Nephron (organoid): Measurements from ENCODE around the gene LRRTM4.

ENCODE experiments used
- H3K27ac Mint-ChIP-seq, 3 experiments: 2 replicates each; pipeline ENCODE4 v1.8.0; 2020; ENCODE audit warnings: mixed read lengths in 3 of 3, mild to moderate bottlenecking in 2 of 3, moderate library complexity in 1 of 3
- H3K27me3 Mint-ChIP-seq: 2 replicates; pipeline ENCODE4 v1.8.0; 2021; ENCODE audit warnings: low read depth, mild to moderate bottlenecking, moderate library complexity, mixed read lengths
- H3K36me3 Mint-ChIP-seq: 2 replicates; pipeline ENCODE4 v1.8.0; 2020; ENCODE audit warnings: low read depth, mixed read lengths
- H3K4me1 Mint-ChIP-seq: 2 replicates; pipeline ENCODE4 v1.8.0; 2020; ENCODE audit warnings: mixed read lengths
- H3K4me3 Mint-ChIP-seq, 3 experiments: 2 replicates each; pipeline ENCODE4 v1.8.0; 2020; ENCODE audit warnings: mild to moderate bottlenecking in 3 of 3, mixed read lengths in 3 of 3, moderate library complexity in 2 of 3
- H3K9me3 Mint-ChIP-seq: 2 replicates; pipeline ENCODE4 v1.8.0; 2020; ENCODE audit warnings: mixed read lengths
- CTCF ChIP-seq, 3 experiments: fragments of 200-600 bp; sonication (generic); IDR thresholded peaks; one replicate each; pipeline ENCODE4 v1.5.0; 2021; ENCODE audit warnings: antibody characterized with exemption in 3 of 3; ENCODE audit not compliant: unreplicated experiment in 3 of 3

LRRTM4 gene

GRCh38 chr2:76940559-76940958, 581.6 kb downstream of the LRRTM4 start:
- no peaks in the 10 kb centered on the region for H3K36me3 Mint-ChIP-seq
- no peaks in the 10 kb centered on the region for H3K4me1 Mint-ChIP-seq
- no peaks in the 10 kb centered on the region for H3K9me3 Mint-ChIP-seq
- no peak for TF ChIP-seq CTCF (IDR thresholded peaks at IDR 0.05; ENCODE audit: unreplicated experiment in 3 of 3)
- H3K27me3 Mint-ChIP-seq = no peaks in the 10 kb centered on the region
- H3K27ac Mint-ChIP-seq = no peak overlapping the region
- H3K4me3 Mint-ChIP-seq = no peak overlapping the region

- no peaks in the 10 kb centered on the region for H3K36me3 Mint-ChIP-seq
- H3K27ac Mint-ChIP-seq = no peak overlapping the region
- no peak for TF ChIP-seq CTCF (IDR thresholded peaks at IDR 0.05; ENCODE audit: unreplicated experiment in 3 of 3)
- no peak overlapping the region for H3K4me3 Mint-ChIP-seq
- H3K9me3 Mint-ChIP-seq = no peaks in the 10 kb centered on the region
- no peaks in the 10 kb centered on the region for H3K27me3 Mint-ChIP-seq
- H3K4me1 Mint-ChIP-seq = no peaks in the 10 kb centered on the region
Observed at GRCh38 chr2:76938153-76938552, 584.0 kb downstream of the LRRTM4 start.

- Mint-ChIP-seq H3K9me3 (no peaks in the 10 kb centered on the region), H3K27ac (no peak overlapping the region), H3K36me3 (no peaks in the 10 kb centered on the region), H3K27me3 (no peaks in the 10 kb centered on the region), H3K4me3 (no peak overlapping the region), H3K4me1 (no peaks in the 10 kb centered on the region)
- no peak for TF ChIP-seq CTCF (IDR thresholded peaks at IDR 0.05; ENCODE audit: unreplicated experiment in 3 of 3)
Observed at GRCh38 chr2:76932550-76932949, 589.6 kb downstream of the LRRTM4 start.

- Mint-ChIP-seq H3K4me1 (no peaks in the 10 kb centered on the region), H3K4me3 (no peak overlapping the region), H3K27me3 (no peaks in the 10 kb centered on the region), H3K9me3 (no peaks in the 10 kb centered on the region), H3K27ac (no peak overlapping the region), H3K36me3 (no peaks in the 10 kb centered on the region)
- no peak for TF ChIP-seq CTCF (IDR thresholded peaks at IDR 0.05; ENCODE audit: unreplicated experiment in 3 of 3)
Observed at GRCh38 chr2:76930056-76930744, 592.0 kb downstream of the LRRTM4 start.

GRCh38 chr2:76928026-76928425, 594.1 kb downstream of the LRRTM4 start:
- no peak for TF ChIP-seq CTCF (IDR thresholded peaks at IDR 0.05; ENCODE audit: unreplicated experiment in 3 of 3)
- Mint-ChIP-seq H3K4me3 (no peak overlapping the region), H3K27me3 (no peaks in the 10 kb centered on the region), H3K36me3 (no peaks in the 10 kb centered on the region), H3K4me1 (no peaks in the 10 kb centered on the region), H3K27ac (no peak overlapping the region), H3K9me3 (no peaks in the 10 kb centered on the region)

- H3K4me1 Mint-ChIP-seq = no peaks in the 10 kb centered on the region
- no peak for TF ChIP-seq CTCF (IDR thresholded peaks at IDR 0.05; ENCODE audit: unreplicated experiment in 3 of 3)
- H3K27ac Mint-ChIP-seq = no peak overlapping the region
- no peaks in the 10 kb centered on the region for H3K9me3 Mint-ChIP-seq
- H3K4me3 Mint-ChIP-seq = no peak overlapping the region
- no peaks in the 10 kb centered on the region for H3K27me3 Mint-ChIP-seq
- no peaks in the 10 kb centered on the region for H3K36me3 Mint-ChIP-seq
Observed at GRCh38 chr2:76921006-76921405, 601.2 kb downstream of the LRRTM4 start.
